IMR-90 (cell line): ENCODE results near the gene NAPA. TPM values are rescaled to one million over a fixed set of nuclear protein-coding genes. Genes with fewer than 3 reads are reported as not detected.

Source experiments
- ATAC-seq: fragments of 200-7000 bp; cut with Tn5 transposase; 2 replicates; pipeline ENCODE4 v1.9.1; 2020; ENCODE audit warnings: low read depth, mild to moderate bottlenecking, moderate library complexity
- BruUV-seq: library from RNA; stranded (reverse); fragments of 400-500 nt; replicated peaks from 2 replicates; lab custom pipeline; 2021; lab: Mats Ljungman, UMichigan
- CTCF ChIA-PET: fragments of 300-600 bp; formaldehyde crosslinking; extraction: SDS; loops from one replicate; lab custom pipeline; 2021; ENCODE audit warnings: antibody characterized with exemption; lab: Yijun Ruan, JAX
- POLR2A ChIA-PET: fragments of 300-600 bp; sonication (Branson Sonifier 250); formaldehyde crosslinking; loops from one replicate; lab custom pipeline; 2022; ENCODE audit warnings: antibody characterized with exemption; ENCODE audit not compliant: unreplicated experiment; lab: Charles Lee
- DNase-seq: peaks from one replicate; pipeline ENCODE4 v3.0.0; 2013
- H2AFZ ChIP-seq: replicated peaks from 2 replicates; pipeline ENCODE3; 2013; ENCODE audit warnings: low read length, mild to moderate bottlenecking; ENCODE audit not compliant: poor library complexity
- H2AK5ac ChIP-seq: 2 replicates; pipeline ENCODE4 v1.6.1; 2013; ENCODE audit warnings: low read depth, low read length, inconsistent platforms
- H2AK9ac ChIP-seq: replicated peaks from 2 replicates; pipeline ENCODE3; 2013; ENCODE audit warnings: mild to moderate bottlenecking, low read depth, low read length, moderate library complexity; ENCODE audit not compliant: poor library complexity
- H2BK120ac ChIP-seq: 2 replicates; pipeline ENCODE4 v1.6.1; 2013; ENCODE audit warnings: low read depth, low read length, inconsistent platforms
- H2BK15ac ChIP-seq: 3 replicates; pipeline ENCODE4 v1.6.1; 2013; ENCODE audit warnings: low read depth, low read length, inconsistent platforms
- H2BK20ac ChIP-seq: 2 replicates; pipeline ENCODE4 v1.6.1; 2013; ENCODE audit warnings: low read depth, mild to moderate bottlenecking, inconsistent platforms, low read length, moderate library complexity
- H2BK5ac ChIP-seq: 2 replicates; pipeline ENCODE4 v1.6.1; 2013; ENCODE audit warnings: mild to moderate bottlenecking, low read depth, low read length, inconsistent platforms; ENCODE audit not compliant: poor library complexity, severe bottlenecking
- H3K14ac ChIP-seq: replicated peaks from 2 replicates; pipeline ENCODE4 v1.6.1; 2013; ENCODE audit warnings: low read depth, low read length, inconsistent platforms
- H3K18ac ChIP-seq: 2 replicates; pipeline ENCODE4 v1.6.1; 2013; ENCODE audit warnings: low read depth, low read length, control low read depth
- H3K23ac ChIP-seq: 2 replicates; pipeline ENCODE4 v1.6.1; 2013; ENCODE audit warnings: low read depth, low read length, inconsistent platforms
- H3K27ac ChIP-seq: 2 replicates; pipeline ENCODE4 v1.5.1; 2013; ENCODE audit warnings: mild to moderate bottlenecking, control low read depth, low read length; ENCODE audit not compliant: insufficient read depth
- H3K27me3 ChIP-seq: 2 replicates; pipeline ENCODE4 v1.6.1; 2013; ENCODE audit warnings: low read length; ENCODE audit not compliant: control insufficient read depth, insufficient read depth
- H3K36me3 ChIP-seq: 2 replicates; pipeline ENCODE4 v1.6.1; 2013; ENCODE audit warnings: low read length, mixed read lengths; ENCODE audit not compliant: control insufficient read depth, insufficient read depth
- H3K4ac ChIP-seq: 2 replicates; pipeline ENCODE4 v1.6.1; 2013; ENCODE audit warnings: low read depth, low read length, inconsistent platforms
- H3K4me1 ChIP-seq: 2 replicates; pipeline ENCODE4 v1.6.1; 2013; ENCODE audit warnings: low read length, mixed read lengths; ENCODE audit not compliant: control insufficient read depth, insufficient read depth
- H3K4me2 ChIP-seq: 2 replicates; pipeline ENCODE4 v1.6.1; 2013; ENCODE audit warnings: low read depth, mild to moderate bottlenecking, control low read depth, low read length, moderate library complexity
- H3K4me3 ChIP-seq: 2 replicates; pipeline ENCODE4 v1.5.1; 2013; ENCODE audit warnings: low read depth, mild to moderate bottlenecking, control low read depth, low read length, moderate library complexity; ENCODE audit not compliant: insufficient read depth
- H3K56ac ChIP-seq: 2 replicates; pipeline ENCODE4 v1.6.1; 2013; ENCODE audit warnings: low read length, inconsistent platforms; ENCODE audit not compliant: insufficient read depth; ENCODE audit errors: extremely low read depth
- H3K79me1 ChIP-seq, 2 experiments: 2 replicates each; pipeline ENCODE4 v1.6.1; 2013; ENCODE audit warnings: low read length in 2 of 2, inconsistent platforms in 1 of 2, low read depth in 1 of 2
- H3K9ac ChIP-seq: 2 replicates; pipeline ENCODE4 v1.6.1; 2013; ENCODE audit warnings: low read depth, low read length, control low read depth
- H3K9me1 ChIP-seq: 2 replicates; pipeline ENCODE4 v1.6.1; 2013; ENCODE audit warnings: low read length, inconsistent platforms; ENCODE audit not compliant: insufficient read depth
- H3K9me3 ChIP-seq: 2 replicates; pipeline ENCODE4 v1.6.1; 2013; ENCODE audit warnings: low read length; ENCODE audit not compliant: control insufficient read depth, insufficient read depth
- H4K20me1 ChIP-seq: 2 replicates; pipeline ENCODE4 v1.6.1; 2013; ENCODE audit warnings: low read length, inconsistent platforms; ENCODE audit not compliant: insufficient read depth
- H4K5ac ChIP-seq: 2 replicates; pipeline ENCODE4 v1.6.1; 2013; ENCODE audit warnings: mild to moderate bottlenecking, low read depth, low read length, control low read depth
- H4K8ac ChIP-seq, 2 experiments: 2 replicates each; pipeline ENCODE4 v1.6.1; 2013; ENCODE audit warnings: low read depth in 2 of 2, low read length in 2 of 2, control low read depth in 1 of 2, inconsistent platforms in 1 of 2
- H4K91ac ChIP-seq: 2 replicates; pipeline ENCODE4 v1.6.1; 2013; ENCODE audit warnings: low read depth, low read length, inconsistent platforms; ENCODE audit not compliant: insufficient read depth
- BHLHE40 ChIP-seq: fragments of 150-350 bp; IDR thresholded peaks from 2 replicates; pipeline ENCODE4 v1.6.1; 2016; ENCODE audit warnings: mild to moderate bottlenecking, low read depth, low read length
- CEBPB ChIP-seq: IDR thresholded peaks from 2 replicates; pipeline ENCODE4 v1.6.1; 2012; ENCODE audit warnings: low read depth, low read length, improper control_type of control experiment
- CHD1 ChIP-seq: IDR thresholded peaks from 2 replicates; pipeline ENCODE4 v1.6.1; 2012; ENCODE audit warnings: low read depth, low read length, improper control_type of control experiment
- CTCF ChIP-seq: conservative IDR thresholded peaks from 2 replicates; pipeline ENCODE4 v1.5.1; 2012; ENCODE audit warnings: mild to moderate bottlenecking, low read depth, low read length, improper control_type of control experiment
- ELK1 ChIP-seq: fragments of 150-350 bp; IDR thresholded peaks from 2 replicates; pipeline ENCODE4 v1.6.1; 2016; ENCODE audit warnings: low read depth, mild to moderate bottlenecking, low read length, moderate library complexity, borderline replicate concordance
- FOS ChIP-seq: fragments of 150-350 bp; IDR thresholded peaks from 2 replicates; pipeline ENCODE4 v1.6.1; 2016; ENCODE audit warnings: low read depth, low read length
- MAFK ChIP-seq: IDR thresholded peaks from 2 replicates; pipeline ENCODE4 v1.6.1; 2012; ENCODE audit warnings: low read depth, low read length, improper control_type of control experiment
- MAZ ChIP-seq: IDR thresholded peaks from 2 replicates; pipeline ENCODE4 v1.6.1; 2012; ENCODE audit warnings: low read depth, mild to moderate bottlenecking, low read length, improper control_type of control experiment, moderate library complexity, borderline replicate concordance
- MXI1 ChIP-seq: IDR thresholded peaks from 2 replicates; pipeline ENCODE4 v1.6.1; 2012; ENCODE audit warnings: low read depth, mild to moderate bottlenecking, low read length, moderate library complexity, borderline replicate concordance
- NFE2L2 ChIP-seq: fragments of 150-350 bp; IDR thresholded peaks from 2 replicates; pipeline ENCODE4 v1.6.1; 2016; ENCODE audit warnings: low read depth, mild to moderate bottlenecking, low read length
- POLR2A ChIP-seq: IDR thresholded peaks from 2 replicates; pipeline ENCODE4 v1.6.1; 2012; ENCODE audit warnings: mild to moderate bottlenecking, low read depth, low read length
- RAD21 ChIP-seq: IDR thresholded peaks from 2 replicates; pipeline ENCODE4 v1.6.1; 2012; ENCODE audit warnings: low read length, improper control_type of control experiment
- RCOR1 ChIP-seq: IDR thresholded peaks from 2 replicates; pipeline ENCODE4 v1.6.1; 2012; ENCODE audit warnings: mild to moderate bottlenecking, low read length, improper control_type of control experiment; ENCODE audit not compliant: insufficient replicate concordance
- RFX5 ChIP-seq: IDR thresholded peaks from 2 replicates; pipeline ENCODE4 v1.8.0; 2012; ENCODE audit warnings: low read depth, mild to moderate bottlenecking, low read length, moderate library complexity
- SMC3 ChIP-seq: fragments of 150-350 bp; IDR thresholded peaks from 2 replicates; pipeline ENCODE4 v1.6.1; 2016; ENCODE audit warnings: low read depth, mild to moderate bottlenecking, antibody characterized with exemption, low read length, moderate library complexity
- WGBS, 2 experiments: methylation state at CpG; one replicate each; pipeline versions ENCODE4 v1.1.5 to v1.1.7; 2013; ENCODE audit warnings: missing lambda C conversion rate in 2 of 2; ENCODE audit not compliant: insufficient read length in 1 of 2; ENCODE audit errors: extremely low coverage in 2 of 2; 5-methylcytosine and 5-hydroxymethylcytosine counted together
- dilution Hi-C: fragments of 300-500 bp; cut with HindIII; formaldehyde crosslinking; loops from one replicate; pipeline ENCODE4 v1.14.3; 2018; ENCODE audit warnings: low sequenced_read_pairs; ENCODE audit not compliant: unreplicated experiment
- in situ Hi-C: fragments of 300-500 bp; cut with MboI; formaldehyde crosslinking; loops from 3 replicates; pipeline ENCODE4 v1.14.3; 2019; ENCODE audit warnings: low sequenced_read_pairs, inconsistent platforms, mixed read lengths
- intact Hi-C: fragments of 100-400 bp; cut with micrococcal nuclease; formaldehyde crosslinking; loops from 2 replicates; pipeline ENCODE4 v1.10.0; 2022
- polyA plus RNA-seq, 3 experiments: library from polyadenylated mRNA; depleted of rRNA; stranded (reverse); fragments of >200 nt; gene quantifications; 2 replicates each; pipeline ENCODE4 v1.2.3, GENCODE V29; 2012; ENCODE audit warnings: low replicate concordance in 1 of 3
- total RNA-seq: library from RNA; depleted of rRNA; stranded (reverse); fragments of >200 nt; gene quantifications from 2 replicates; pipeline ENCODE4 v1.2.3, GENCODE V29; 2012
- TF ChIP-seq, protein P1 (sequence below): fragments of 150-350 bp; IDR thresholded peaks from 2 replicates; pipeline ENCODE4 v1.6.1; 2017; ENCODE audit warnings: mild to moderate bottlenecking, antibody characterized with exemption, low read length, low read depth

NAPA gene
- total and polyA plus RNA-seq, 2 of the 4 experiments (the other 2 are of a cell fraction) = 76.4 to 126 TPM

GRCh38 chr19:47560999-47561398 lies 46.1 kb upstream of the NAPA start:
- H4K5ac ChIP-seq = no peak overlapping the region
- no peak for ATAC-seq
- no peak overlapping the region for H2BK120ac ChIP-seq
- TF ChIP-seq SMC3 = no peak
- no peak for TF ChIP-seq MAFK
- no peak for TF ChIP-seq NFE2L2
- TF ChIP-seq, protein P1, sequence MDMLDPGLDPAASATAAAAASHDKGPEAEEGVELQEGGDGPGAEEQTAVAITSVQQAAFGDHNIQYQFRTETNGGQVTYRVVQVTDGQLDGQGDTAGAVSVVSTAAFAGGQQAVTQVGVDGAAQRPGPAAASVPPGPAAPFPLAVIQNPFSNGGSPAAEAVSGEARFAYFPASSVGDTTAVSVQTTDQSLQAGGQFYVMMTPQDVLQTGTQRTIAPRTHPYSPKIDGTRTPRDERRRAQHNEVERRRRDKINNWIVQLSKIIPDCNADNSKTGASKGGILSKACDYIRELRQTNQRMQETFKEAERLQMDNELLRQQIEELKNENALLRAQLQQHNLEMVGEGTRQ = no peak
- no peak for TF ChIP-seq POLR2A
- TF ChIP-seq BHLHE40 = no peak
- TF ChIP-seq CEBPB = no peak
- no peak for TF ChIP-seq ELK1
- TF ChIP-seq FOS = no peak
- TF ChIP-seq RFX5 = no peak
- no peak for TF ChIP-seq MXI1
- TF ChIP-seq CHD1 = no peak
- no peak for TF ChIP-seq RAD21
- TF ChIP-seq MAZ = no peak
- TF ChIP-seq RCOR1 = no peak
- TF ChIP-seq CTCF = no peak
- in situ Hi-C loops (no loop called here), intact Hi-C loops (loop anchor here (5.0 kb wide), 1 partner anchor 39 kb away; no protein-coding TSS in a partner anchor), dilution Hi-C loops (no loop called here)
- H3K23ac ChIP-seq = no peak overlapping the region
- H3K18ac ChIP-seq = no peak overlapping the region
- H4K91ac ChIP-seq = no peak overlapping the region
- H4K20me1 ChIP-seq = no peaks in the 10 kb centered on the region
- no peak overlapping the region for H4K8ac ChIP-seq
- no peak overlapping the region for H3K27ac ChIP-seq
- no peak overlapping the region for H2AFZ ChIP-seq
- H2AK5ac ChIP-seq = no peak overlapping the region
- H2BK20ac ChIP-seq = no peak overlapping the region
- BruUV-seq = no TSS peak
- POLR2A ChIA-PET = no interaction called here
- CTCF ChIA-PET = interaction anchor here (0.6 kb wide), 1 partner anchor 9 kb away, joined by 3 read pairs; no protein-coding TSS in a partner anchor
- H3K79me1 ChIP-seq = no peaks in the 10 kb centered on the region
- no peak overlapping the region for H2AK9ac ChIP-seq
- no peak overlapping the region for H3K56ac ChIP-seq
- WGBS, 2 experiments = no CpG with 5 or more reads among the region's 2 CpGs
- no peak overlapping the region for H3K9ac ChIP-seq
- H3K4me1 ChIP-seq = no peaks in the 10 kb centered on the region
- DNase-seq = no peak
- H3K4me2 ChIP-seq = no peak overlapping the region
- peaks cover 11% of the 10 kb centered on the region for H3K27me3 ChIP-seq
- H3K9me1 ChIP-seq = no peaks in the 10 kb centered on the region
- H2BK15ac ChIP-seq = no peak overlapping the region
- H2BK5ac ChIP-seq = no peak overlapping the region
- H3K14ac ChIP-seq = no peak overlapping the region
- no peak overlapping the region for H3K4ac ChIP-seq
- no peaks in the 10 kb centered on the region for H3K36me3 ChIP-seq
- no peak overlapping the region for H3K4me3 ChIP-seq
- no peaks in the 10 kb centered on the region for H3K9me3 ChIP-seq
